NCI-H1105 treated with DMSO at 0.1 percent for 48 hours (cell line): Measurements from ENCODE around the gene FBXW2.
"Not testable (repeated sequence)": the region's sequence is repeated elsewhere in the genome, so short reads cannot be mapped to it uniquely, and the experiment has no call there.

Experiments used
- DNase-seq: peaks from one replicate; lab custom pipeline; 2025; lab: John Stamatoyannopoulos, UW

Gene FBXW2

GRCh38 chr9:120778758-120779157, 14.5 kb downstream of the FBXW2 start:
- no peak for DNase-seq

GRCh38 chr9:120777229-120777628, 16.0 kb downstream of the FBXW2 start:
- DNase-seq = no peak

- DNase-seq = no peak
These were observed 16.4 kb downstream of the FBXW2 start for GRCh38 chr9:120776788-120777187.

GRCh38 chr9:120775859-120776258, 17.4 kb downstream of the FBXW2 start:
- DNase-seq = no peak

GRCh38 chr9:120774719-120775118, 18.5 kb downstream of the FBXW2 start:
- DNase-seq = no peak

- DNase-seq = no peak
These were observed 20.0 kb downstream of the FBXW2 start for GRCh38 chr9:120773256-120773655.

- no peak for DNase-seq
These were observed 22.3 kb downstream of the FBXW2 start for GRCh38 chr9:120770931-120771330.

- DNase-seq = no peak
These were observed 24.3 kb downstream of the FBXW2 start for GRCh38 chr9:120768886-120769285.

- no peak for DNase-seq
These were observed 25.0 kb downstream of the FBXW2 start for GRCh38 chr9:120768247-120768646.

GRCh38 chr9:120767451-120767850, 25.8 kb downstream of the FBXW2 start:
- no peak for DNase-seq

- no peak for DNase-seq
These were observed 27.2 kb downstream of the FBXW2 start for GRCh38 chr9:120765910-120766425.

GRCh38 chr9:120764476-120764875, 28.7 kb downstream of the FBXW2 start:
- DNase-seq = no peak

- DNase-seq = no peak
These were observed 32.2 kb downstream of the FBXW2 start for GRCh38 chr9:120761006-120761405.

GRCh38 chr9:120759755-120760400, 33.3 kb downstream of the FBXW2 start:
- no peak for DNase-seq

- no peak for DNase-seq
These were observed 34.7 kb downstream of the FBXW2 start for GRCh38 chr9:120758544-120758943.

- DNase-seq = no peak
These were observed 35.9 kb downstream of the FBXW2 start for GRCh38 chr9:120757026-120757913.

GRCh38 chr9:120756531-120756930, 36.7 kb downstream of the FBXW2 start:
- no peak for DNase-seq

GRCh38 chr9:120755810-120756434, 37.3 kb downstream of the FBXW2 start:
- DNase-seq = peak; percentile 53

- no peak for DNase-seq
These were observed 38.2 kb downstream of the FBXW2 start for GRCh38 chr9:120755044-120755443.

- DNase-seq = no peak
These were observed 42.8 kb downstream of the FBXW2 start for GRCh38 chr9:120750421-120750820.

GRCh38 chr9:120746366-120746765, 46.9 kb downstream of the FBXW2 start:
- not testable (repeated sequence) for DNase-seq

- DNase-seq = no peak
These were observed 47.9 kb downstream of the FBXW2 start for GRCh38 chr9:120745278-120745677.

- DNase-seq = peak; percentile 20
These were observed 50.2 kb downstream of the FBXW2 start for GRCh38 chr9:120742951-120743416.
